ENCODE measurements around the gene DYRK1A.

DYRK1A gene

GRCh38 chr21:37385179-37385765 lies 18.7 kb downstream of the DYRK1A start:
- no peak for DNase-seq

GRCh38 chr21:37386151-37386550 lies 19.6 kb downstream of the DYRK1A start:
- no peak for DNase-seq

- no peak for DNase-seq
Measured at GRCh38 chr21:37389456-37389855, 22.9 kb downstream of the DYRK1A start.

GRCh38 chr21:37391666-37392065 lies 25.1 kb downstream of the DYRK1A start:
- no peak for DNase-seq

- no peak for DNase-seq
Measured at GRCh38 chr21:37392441-37392840, 25.9 kb downstream of the DYRK1A start.

- no peak for DNase-seq
Measured at GRCh38 chr21:37393030-37393429, 26.5 kb downstream of the DYRK1A start.

GRCh38 chr21:37393786-37394185 lies 27.2 kb downstream of the DYRK1A start:
- no peak for DNase-seq

GRCh38 chr21:37395961-37396360 lies 29.4 kb downstream of the DYRK1A start:
- no peak for DNase-seq

GRCh38 chr21:37396855-37397254 lies 30.3 kb downstream of the DYRK1A start:
- DNase-seq = no peak

GRCh38 chr21:37398697-37399096 lies 32.1 kb downstream of the DYRK1A start:
- no peak for DNase-seq

GRCh38 chr21:37402251-37402867 lies 35.8 kb downstream of the DYRK1A start:
- DNase-seq = no peak

GRCh38 chr21:37405629-37406028 lies 39.1 kb downstream of the DYRK1A start:
- DNase-seq = no peak

GRCh38 chr21:37407719-37408420 lies 41.3 kb downstream of the DYRK1A start:
- no peak for DNase-seq

GRCh38 chr21:37408464-37409193 lies 42.1 kb downstream of the DYRK1A start:
- no peak for DNase-seq

- DNase-seq = no peak
Measured at GRCh38 chr21:37410639-37411038, 44.1 kb downstream of the DYRK1A start.

- DNase-seq = no peak
Measured at GRCh38 chr21:37412603-37413360, 46.2 kb downstream of the DYRK1A start.

- DNase-seq = no peak
Measured at GRCh38 chr21:37413553-37414291, 47.1 kb downstream of the DYRK1A start.

- no peak for DNase-seq
Measured at GRCh38 chr21:37414292-37415253, 48.0 kb downstream of the DYRK1A start.

- DNase-seq = no peak
Measured at GRCh38 chr21:37415939-37416338, 49.4 kb downstream of the DYRK1A start.

- DNase-seq = no peak
Measured at GRCh38 chr21:37416914-37417313, 50.3 kb downstream of the DYRK1A start.
